Embryonic facial prominence (tissue), 1 donor: ENCODE results near the gene NID2.

Source experiments
- DNase-seq: peaks from one replicate; pipeline ENCODE4 v3.0.0-alpha.2; 2016; ENCODE audit errors: extremely low spot score

The NID2 gene

GRCh38 chr14:52068615-52069306 lies at the start of gene NID2:
Gene NID2 (minus strand): TSS chr14:52069059. CDS start chr14:52068994, 65 bp downstream.
- peak; percentile 84 for DNase-seq

GRCh38 chr14:52117111-52117832 lies 48.4 kb upstream of the NID2 start:
- DNase-seq: no peak

GRCh38 chr14:52115286-52115685 lies 46.4 kb upstream of the NID2 start:
- DNase-seq: no peak

GRCh38 chr14:52112336-52113018 lies 43.6 kb upstream of the NID2 start:
- no peak for DNase-seq

- DNase-seq: no peak
These were observed 42.7 kb upstream of the NID2 start for GRCh38 chr14:52111583-52111982.

GRCh38 chr14:52110441-52111086 lies 41.7 kb upstream of the NID2 start:
- no peak for DNase-seq

- DNase-seq: no peak
These were observed 40.0 kb upstream of the NID2 start for GRCh38 chr14:52108823-52109222.

GRCh38 chr14:52106840-52107239 lies 38.0 kb upstream of the NID2 start:
- no peak for DNase-seq

GRCh38 chr14:52103416-52103815 lies 34.6 kb upstream of the NID2 start:
- DNase-seq: no peak

- no peak for DNase-seq
These were observed 26.9 kb upstream of the NID2 start for GRCh38 chr14:52095794-52096193.

- no peak for DNase-seq
These were observed 26.5 kb upstream of the NID2 start for GRCh38 chr14:52095336-52095735.

- peak; percentile 62 for DNase-seq
These were observed 25.9 kb upstream of the NID2 start for GRCh38 chr14:52094546-52095271.

GRCh38 chr14:52091928-52092327 lies 23.1 kb upstream of the NID2 start:
- DNase-seq: no peak

GRCh38 chr14:52090936-52091335 lies 22.1 kb upstream of the NID2 start:
- DNase-seq: no peak

- no peak for DNase-seq
These were observed 20.4 kb upstream of the NID2 start for GRCh38 chr14:52089218-52089617.

GRCh38 chr14:52086711-52087110 lies 17.9 kb upstream of the NID2 start:
- DNase-seq: no peak

- no peak for DNase-seq
These were observed 14.0 kb upstream of the NID2 start for GRCh38 chr14:52082903-52083302.

GRCh38 chr14:52081964-52082363 lies 13.1 kb upstream of the NID2 start:
- no peak for DNase-seq

GRCh38 chr14:52080808-52081755 lies 12.2 kb upstream of the NID2 start:
- DNase-seq: no peak

- no peak for DNase-seq
These were observed 11.4 kb upstream of the NID2 start for GRCh38 chr14:52080158-52080800.
